GM10847 (cell line): ENCODE results near the gene MTMR3.

Source experiments
- POLR2A ChIP-seq: IDR thresholded peaks from 2 replicates; pipeline ENCODE4 v1.6.1; 2011; ENCODE audit not compliant: insufficient read length; ENCODE audit errors: extremely low read depth

The MTMR3 gene

GRCh38 chr22:30054764-30055069 is 171.7 kb downstream of the MTMR3 start:
- TF ChIP-seq POLR2A: no peak

- TF ChIP-seq POLR2A: no peak
These were observed 173.0 kb downstream of the MTMR3 start for GRCh38 chr22:30056015-30056414.

GRCh38 chr22:30057375-30057774 is 174.4 kb downstream of the MTMR3 start:
- no peak for TF ChIP-seq POLR2A

- no peak for TF ChIP-seq POLR2A
These were observed 179.3 kb downstream of the MTMR3 start for GRCh38 chr22:30062259-30062658.

- no peak for TF ChIP-seq POLR2A
These were observed 180.0 kb downstream of the MTMR3 start for GRCh38 chr22:30062950-30063349.

- TF ChIP-seq POLR2A: no peak
These were observed 181.2 kb downstream of the MTMR3 start for GRCh38 chr22:30064172-30064571.

GRCh38 chr22:30073743-30074142 is 190.8 kb downstream of the MTMR3 start:
- TF ChIP-seq POLR2A: no peak

GRCh38 chr22:30074147-30074546 is 191.2 kb downstream of the MTMR3 start:
- no peak for TF ChIP-seq POLR2A

- no peak for TF ChIP-seq POLR2A
These were observed 192.0 kb downstream of the MTMR3 start for GRCh38 chr22:30074994-30075393.

- TF ChIP-seq POLR2A: no peak
These were observed 194.4 kb downstream of the MTMR3 start for GRCh38 chr22:30077279-30077880.

- TF ChIP-seq POLR2A: no peak
These were observed 195.6 kb downstream of the MTMR3 start for GRCh38 chr22:30078320-30079311.

GRCh38 chr22:30079952-30080533 is 197.1 kb downstream of the MTMR3 start, which contains the start of gene HORMAD2:
Gene HORMAD2 (plus strand): TSS chr22:30080464. CDS start chr22:30093953, 13,489 bp downstream.
- no peak for TF ChIP-seq POLR2A
